ENCODE measurements around the gene RFX8. TPM values are rescaled to one million over a fixed set of nuclear protein-coding genes. Genes with fewer than 3 reads are reported as not detected.
A peak's percentile ranks its signal among the peaks of the same experiment; 100 is the strongest.

Gene RFX8
- total and polyA plus RNA-seq, 9 of the 15 experiments (the other 6 are each of a cell fraction or from before 2014, with no cell fraction given): not detected

- TF ChIP-seq COPS2 (conservative IDR thresholded peaks at IDR 0.05) (no peak), RBM22 (IDR thresholded peaks at IDR 0.05; ENCODE audit: low read depth, low read length, poor library complexity, severe bottlenecking) (no peak), ZBTB26 (CRISPR knock-in tag; IDR thresholded peaks at IDR 0.05) (no peak), WHSC1 (IDR thresholded peaks at IDR 0.05; ENCODE audit: low read length) (no peak)
Observed at GRCh38 chr2:101375653-101376052, 99.3 kb downstream of the RFX8 start (continued).

GRCh38 chr2:101374821-101375561 lies 99.9 kb downstream of the RFX8 start:
- no peak overlapping the region for H2AFZ ChIP-seq (ENCODE audit: low read depth, low read length)
- no TSS peak for BruUV-seq (replicated peaks)
- H3K27me3 ChIP-seq (ENCODE audit: control insufficient read depth in 2 of 2, insufficient read depth in 2 of 2, low read length in 2 of 2): peaks cover 14 to 30% of the 10 kb centered on the region in 2 experiments
- ChIA-PET POLR2A (interaction anchor here (0.9 to 1.2 kb wide), 2 partner anchors 12 to 15 kb away, joined by 3 read pairs; partner anchors contain the start of gene CREG2), CTCF (ENCODE audit: low intra/inter-chr PET ratio) (no interaction called here)
- no peaks in the 10 kb centered on the region for H3K4me1 ChIP-seq (replicated peaks in 1 of 2; ENCODE audit: control insufficient read depth in 2 of 2, insufficient read depth in 2 of 2, low read length in 2 of 2)
- WGBS (ENCODE audit: insufficient coverage, low coverage, missing lambda C conversion rate): 2% methylated on average over 7 of the region's 7 CpGs
- H3K9me1 ChIP-seq (ENCODE audit: control insufficient read depth, insufficient read depth, low read length): no peaks in the 10 kb centered on the region
- H3K27ac ChIP-seq (ENCODE audit: extremely low read depth, low read depth, low read length): no peak overlapping the region
- no peak overlapping the region for H3K9ac ChIP-seq (ENCODE audit: insufficient read depth in 1 of 2, low read depth in 2 of 2, low read length in 2 of 2)
- FAIRE-seq (no peak), ATAC-seq (no peak), DNase-seq (ENCODE audit: extremely low read depth in 1 of 4, low spot score in 3 of 4) (no peak)
- H3K36me3 ChIP-seq (ENCODE audit: control insufficient read depth, insufficient read depth, low read length): no peaks in the 10 kb centered on the region
- intact Hi-C loops (cut with micrococcal nuclease) (no loop called here), in situ Hi-C loops (cut with MboI) (no loop called here)
- peak; percentile 71 for TF ChIP-seq PKNOX1 (IDR thresholded peaks at IDR 0.05)
- TF ChIP-seq MCM5 (IDR thresholded peaks at IDR 0.05; ENCODE audit: low read depth): no peak
- TF ChIP-seq SPI1 (IDR thresholded peaks at IDR 0.05; ENCODE audit: borderline replicate concordance, low read depth, low read length): peak; percentile 49; the same call in 1 of the 2 replicates
- H4K20me1 ChIP-seq (replicated peaks; ENCODE audit: control insufficient read depth, insufficient read depth, low read length): no peaks in the 10 kb centered on the region
- H3K9me3 ChIP-seq (replicated peaks; ENCODE audit: control insufficient read depth, insufficient read depth, low read depth, low read length): no peaks in the 10 kb centered on the region
- H3K4me3 ChIP-seq: no peak overlapping the region
- no peaks in the 10 kb centered on the region for H3K79me2 ChIP-seq (ENCODE audit: control insufficient read depth, insufficient read depth, low read length)
- no peak overlapping the region for H3K4me2 ChIP-seq (ENCODE audit: insufficient read depth, low read length)

Measured in K562 (cell line).